Mesendoderm (in vitro differentiated cells): Measurements from ENCODE around the gene ERI3. TPM values are rescaled to one million over a fixed set of nuclear protein-coding genes. Genes with fewer than 3 reads are reported as not detected.

Source experiments
- DNase-seq: peaks from one replicate; pipeline ENCODE4 v3.0.0; 2013
- H2AK5ac ChIP-seq: 2 replicates; pipeline ENCODE4 v1.6.1; 2013; ENCODE audit warnings: low read length, inconsistent platforms
- H2BK120ac ChIP-seq: 2 replicates; pipeline ENCODE4 v1.6.1; 2013; ENCODE audit warnings: low read depth, mild to moderate bottlenecking, low read length, moderate library complexity, mixed read lengths
- H2BK15ac ChIP-seq: replicated peaks from 2 replicates; pipeline ENCODE4 v1.6.1; 2013; ENCODE audit warnings: low read depth, mild to moderate bottlenecking, moderate library complexity
- H2BK5ac ChIP-seq: 2 replicates; pipeline ENCODE4 v1.6.1; 2013; ENCODE audit warnings: low read length, inconsistent platforms
- H3K18ac ChIP-seq: 2 replicates; pipeline ENCODE4 v1.6.1; 2013; ENCODE audit warnings: mild to moderate bottlenecking, low read length, mixed read lengths
- H3K23ac ChIP-seq: one replicate; pipeline ENCODE4 v1.6.1; 2013; ENCODE audit warnings: low read length
- H3K27ac ChIP-seq: 2 replicates; pipeline ENCODE4 v1.5.1; 2013; ENCODE audit warnings: low read depth, mild to moderate bottlenecking, inconsistent platforms, low read length, moderate library complexity
- H3K27me3 ChIP-seq: 2 replicates; pipeline ENCODE4 v1.6.1; 2013; ENCODE audit warnings: low read length, control low read depth, mild to moderate bottlenecking, inconsistent platforms; ENCODE audit not compliant: insufficient read depth, poor library complexity
- H3K36me3 ChIP-seq: 2 replicates; pipeline ENCODE4 v1.6.1; 2013; ENCODE audit warnings: low read length, inconsistent platforms; ENCODE audit not compliant: control insufficient read depth, insufficient read depth
- H3K4ac ChIP-seq: one replicate; pipeline ENCODE4 v1.6.1; 2013; ENCODE audit warnings: low read depth, mild to moderate bottlenecking, low read length, moderate library complexity
- H3K4me1 ChIP-seq: 2 replicates; pipeline ENCODE4 v1.6.1; 2013; ENCODE audit warnings: low read depth, low read length, inconsistent platforms; ENCODE audit not compliant: control insufficient read depth
- H3K4me2 ChIP-seq: 2 replicates; pipeline ENCODE4 v1.6.1; 2013; ENCODE audit warnings: low read length
- H3K4me3 ChIP-seq: 2 replicates; pipeline ENCODE4 v1.5.1; 2013; ENCODE audit warnings: mild to moderate bottlenecking, low read length
- H3K56ac ChIP-seq: one replicate; pipeline ENCODE4 v1.6.1; 2013; ENCODE audit warnings: low read length
- H3K79me1 ChIP-seq: 2 replicates; pipeline ENCODE4 v1.6.1; 2013; ENCODE audit warnings: low read length, inconsistent platforms
- H3K79me2 ChIP-seq: 2 replicates; pipeline ENCODE4 v1.6.1; 2013; ENCODE audit warnings: mild to moderate bottlenecking, low read length; ENCODE audit not compliant: control insufficient read depth, insufficient read depth
- H3K9ac ChIP-seq: 2 replicates; pipeline ENCODE4 v1.6.1; 2013; ENCODE audit warnings: low read length, inconsistent platforms
- H4K5ac ChIP-seq: one replicate; pipeline ENCODE4 v1.6.1; 2013; ENCODE audit warnings: low read length
- H4K8ac ChIP-seq: one replicate; pipeline ENCODE4 v1.6.1; 2013; ENCODE audit warnings: low read depth, mild to moderate bottlenecking, control low read depth, low read length, moderate library complexity
- WGBS: extraction: QIAGEN DNeasy Blood & Tissue Kit; methylation state at CpG from one replicate; pipeline ENCODE4 v1.1.7; 2013; ENCODE audit warnings: low lambda C conversion rate, missing lambda C conversion rate; ENCODE audit not compliant: insufficient coverage; ENCODE audit errors: extremely low coverage; 5-methylcytosine and 5-hydroxymethylcytosine counted together
- polyA plus RNA-seq, 2 experiments: library from polyadenylated mRNA; stranded (reverse); fragments of 200-250 nt; gene quantifications; one replicate each; pipeline ENCODE4 v1.2.3, GENCODE V29; 2013

The ERI3 gene
- polyA plus RNA-seq (2013, experiment 1 of 2) = 56.6 TPM
- 53.9 TPM for polyA plus RNA-seq (2013, experiment 2 of 2)

GRCh38 chr1:44354840-44355581 is at the start of gene ERI3:
Gene ERI3 (minus strand): TSS chr1:44355257. CDS start chr1:44355026, 231 bp downstream.
- no peak within 1 kb of the TSS for H2BK120ac ChIP-seq
- peak within 1 kb of the TSS; percentile 78 for H3K9ac ChIP-seq
- peak within 1 kb of the TSS; percentile 84 for H3K56ac ChIP-seq
- H3K36me3 ChIP-seq = no peaks in the 10 kb centered on the region
- DNase-seq = peak; percentile 99
- H3K27ac ChIP-seq = no peak within 1 kb of the TSS
- peak within 1 kb of the TSS; percentile 84 for H3K4me2 ChIP-seq
- H3K79me1 ChIP-seq = peaks cover 10% of the 10 kb centered on the region
- H3K18ac ChIP-seq = peak within 1 kb of the TSS; percentile 88
- no peaks in the 10 kb centered on the region for H3K4me1 ChIP-seq
- H4K8ac ChIP-seq = peak within 1 kb of the TSS; percentile 60
- H2BK5ac ChIP-seq = no peak within 1 kb of the TSS
- H3K4ac ChIP-seq = no peak within 1 kb of the TSS
- peak within 1 kb of the TSS; percentile 81 for H3K4me3 ChIP-seq
- no peaks in the 10 kb centered on the region for H3K27me3 ChIP-seq
- no peak within 1 kb of the TSS for H2AK5ac ChIP-seq
- WGBS = no CpG with 5 or more reads among the region's 65 CpGs
- H2BK15ac ChIP-seq = no peak within 1 kb of the TSS
- H4K5ac ChIP-seq = peak within 1 kb of the TSS; percentile 0
- peaks cover 2% of the 10 kb centered on the region for H3K79me2 ChIP-seq
- no peak within 1 kb of the TSS for H3K23ac ChIP-seq

- WGBS = no CpG with 5 or more reads among the region's 12 CpGs
These were observed 46.5 kb upstream of the ERI3 start for GRCh38 chr1:44401256-44402228.

GRCh38 chr1:44390277-44390676 is 35.2 kb upstream of the ERI3 start:
- Histone ChIP-seq H2BK5ac (no peak overlapping the region), H3K79me2 (no peaks in the 10 kb centered on the region), H3K79me1 (no peaks in the 10 kb centered on the region), H3K27me3 (no peaks in the 10 kb centered on the region), H3K23ac (no peak overlapping the region), H2AK5ac (no peak overlapping the region), H4K5ac (no peak overlapping the region), H3K27ac (no peak overlapping the region), H3K56ac (no peak overlapping the region), H3K36me3 (no peaks in the 10 kb centered on the region), H3K18ac (no peak overlapping the region), H3K9ac (no peak overlapping the region), H4K8ac (no peak overlapping the region), H3K4me2 (no peak overlapping the region), H2BK120ac (no peak overlapping the region), H3K4ac (no peak overlapping the region), H3K4me3 (no peak overlapping the region), H3K4me1 (no peaks in the 10 kb centered on the region), H2BK15ac (no peak overlapping the region)
- WGBS = no CpG with 5 or more reads among the region's 1 CpG
- DNase-seq = no peak

More at GRCh38 chr1:44401256-44402228, 46.5 kb upstream of the ERI3 start:
- Histone ChIP-seq H3K9ac (no peak overlapping the region), H3K18ac (no peak overlapping the region), H3K4me3 (no peak overlapping the region), H3K4me2 (no peak overlapping the region), H3K56ac (no peak overlapping the region), H3K79me1 (no peaks in the 10 kb centered on the region), H3K4me1 (peaks cover 2% of the 10 kb centered on the region), H3K23ac (no peak overlapping the region), H3K4ac (no peak overlapping the region), H2BK15ac (no peak overlapping the region), H4K8ac (no peak overlapping the region), H2BK120ac (no peak overlapping the region), H3K79me2 (no peaks in the 10 kb centered on the region), H3K27me3 (peaks cover 4% of the 10 kb centered on the region), H2BK5ac (no peak overlapping the region), H2AK5ac (no peak overlapping the region), H4K5ac (no peak overlapping the region), H3K27ac (no peak overlapping the region), H3K36me3 (no peaks in the 10 kb centered on the region)
- DNase-seq = no peak

GRCh38 chr1:44389437-44389836 is 34.4 kb upstream of the ERI3 start:
- H3K23ac ChIP-seq = no peak overlapping the region
- no peak overlapping the region for H2AK5ac ChIP-seq
- no peaks in the 10 kb centered on the region for H3K27me3 ChIP-seq
- no peaks in the 10 kb centered on the region for H3K79me2 ChIP-seq
- no peak overlapping the region for H3K56ac ChIP-seq
- H3K79me1 ChIP-seq = no peaks in the 10 kb centered on the region
- no peaks in the 10 kb centered on the region for H3K36me3 ChIP-seq
- no peak overlapping the region for H2BK15ac ChIP-seq
- no peak for DNase-seq
- no CpG with 5 or more reads among the region's 1 CpG for WGBS
- no peaks in the 10 kb centered on the region for H3K4me1 ChIP-seq
- H2BK120ac ChIP-seq = no peak overlapping the region
- H3K4me2 ChIP-seq = no peak overlapping the region
- H4K8ac ChIP-seq = no peak overlapping the region
- H3K4ac ChIP-seq = no peak overlapping the region
- H3K18ac ChIP-seq = no peak overlapping the region
- H2BK5ac ChIP-seq = no peak overlapping the region
- no peak overlapping the region for H3K27ac ChIP-seq
- no peak overlapping the region for H3K4me3 ChIP-seq
- H4K5ac ChIP-seq = no peak overlapping the region
- H3K9ac ChIP-seq = no peak overlapping the region

- no peak overlapping the region for H3K4me3 ChIP-seq
- no peak for DNase-seq
- no peak overlapping the region for H3K23ac ChIP-seq
- H4K5ac ChIP-seq = no peak overlapping the region
- no peak overlapping the region for H2BK120ac ChIP-seq
- H2BK5ac ChIP-seq = no peak overlapping the region
- H4K8ac ChIP-seq = no peak overlapping the region
- H3K36me3 ChIP-seq = no peaks in the 10 kb centered on the region
- no peaks in the 10 kb centered on the region for H3K79me1 ChIP-seq
- H3K9ac ChIP-seq = no peak overlapping the region
- WGBS = no CpG with 5 or more reads among the region's 2 CpGs
- H3K4me1 ChIP-seq = no peaks in the 10 kb centered on the region
- H2BK15ac ChIP-seq = no peak overlapping the region
- H3K27me3 ChIP-seq = no peaks in the 10 kb centered on the region
- no peak overlapping the region for H3K18ac ChIP-seq
- H3K4ac ChIP-seq = no peak overlapping the region
- H3K27ac ChIP-seq = no peak overlapping the region
- H3K56ac ChIP-seq = no peak overlapping the region
- H2AK5ac ChIP-seq = no peak overlapping the region
- no peak overlapping the region for H3K4me2 ChIP-seq
- H3K79me2 ChIP-seq = no peaks in the 10 kb centered on the region
These were observed 33.5 kb upstream of the ERI3 start for GRCh38 chr1:44388551-44388950.
